HAP-1 (cell line): ENCODE measurements around the gene FDCSP.
"Not testable (repeated sequence)": the region's sequence is repeated elsewhere in the genome, so short reads cannot be mapped to it uniquely, and the experiment has no call there.

Source experiments
- DNase-seq, 2 experiments: peaks; one replicate each; pipeline ENCODE4 v3.0.0-alpha.2; 2016 to 2020; ENCODE audit warnings: low spot score in 2 of 2
- H3K27me3 ChIP-seq: fragments of 250-450 bp; sonication (Bioruptor Pico); 2 replicates; pipeline ENCODE4 v1.5.1; 2020; ENCODE audit warnings: low read depth, mild to moderate bottlenecking, moderate library complexity
- H3K36me3 ChIP-seq: fragments of 250-450 bp; sonication (Bioruptor Pico); replicated peaks from 2 replicates; pipeline ENCODE4 v1.5.1; 2020; ENCODE audit warnings: mild to moderate bottlenecking
- H3K4me1 ChIP-seq: fragments of 250-450 bp; sonication (Bioruptor Pico); 2 replicates; pipeline ENCODE4 v1.5.1; 2020; ENCODE audit warnings: mild to moderate bottlenecking
- H3K4me3 ChIP-seq: fragments of 250-450 bp; sonication (Bioruptor Pico); 2 replicates; pipeline ENCODE4 v1.5.1; 2020; ENCODE audit warnings: mild to moderate bottlenecking, moderate library complexity
- H3K9me3 ChIP-seq: fragments of 250-450 bp; sonication (Bioruptor Pico); 2 replicates; pipeline ENCODE4 v1.5.1; 2020; ENCODE audit warnings: mild to moderate bottlenecking, moderate library complexity
- in situ Hi-C: fragments of 300-500 bp; cut with MboI; formaldehyde crosslinking; loops from 3 replicates; pipeline ENCODE4 v1.14.3; 2020; ENCODE audit warnings: low sequenced_read_pairs, inconsistent platforms, mixed read lengths

The FDCSP gene

DNA sequence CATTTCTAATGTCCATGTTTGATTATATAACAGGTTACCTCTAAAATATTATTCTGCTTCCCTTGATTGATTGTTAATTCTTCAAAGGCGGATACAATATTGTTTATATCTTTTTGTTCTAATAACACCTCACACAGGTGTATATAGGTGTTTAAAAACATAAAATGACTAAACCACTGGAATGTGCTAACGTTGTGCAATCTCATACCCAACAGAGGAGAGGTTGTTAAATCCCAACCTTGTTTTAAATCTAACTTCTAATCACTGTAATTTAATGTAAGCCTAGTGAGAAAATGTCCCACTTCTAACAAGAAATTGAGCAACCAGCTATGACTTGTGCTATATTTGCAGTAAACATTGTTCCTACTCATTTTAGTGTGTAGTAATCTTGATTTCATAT is 29.1 kb upstream of the FDCSP start:
- Histone ChIP-seq H3K4me3 (no peak overlapping the region), H3K4me1 (no peaks in the 10 kb centered on the region), H3K36me3 (no peaks in the 10 kb centered on the region), H3K9me3 (no peaks in the 10 kb centered on the region), H3K27me3 (no peaks in the 10 kb centered on the region)
- DNase-seq: no peak
- in situ Hi-C loops: loop anchor here (25.0 kb wide), 2 partner anchors 285 to 510 kb away; no protein-coding TSS in a partner anchor

DNA sequence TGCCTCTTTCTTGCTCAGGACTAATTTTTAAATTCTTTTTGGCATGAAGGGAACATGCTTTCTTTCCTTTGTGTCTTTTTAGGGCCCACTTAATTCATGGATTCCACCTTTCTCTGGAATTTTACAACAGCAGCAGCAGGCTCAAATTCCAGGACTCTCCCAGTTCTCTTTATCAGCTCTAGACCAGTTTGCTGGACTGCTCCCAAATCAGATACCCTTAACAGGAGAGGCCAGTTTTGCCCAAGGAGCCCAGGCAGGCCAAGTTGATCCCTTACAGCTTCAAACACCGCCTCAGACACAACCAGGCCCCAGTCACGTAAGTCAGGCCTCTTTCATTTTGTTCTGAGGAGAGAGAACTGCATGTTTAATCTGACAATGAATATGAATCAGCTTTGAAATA is 28.1 kb upstream of the FDCSP start:
- no peaks in the 10 kb centered on the region for H3K4me1 ChIP-seq
- H3K36me3 ChIP-seq: no peaks in the 10 kb centered on the region
- no peaks in the 10 kb centered on the region for H3K9me3 ChIP-seq
- no peak overlapping the region for H3K4me3 ChIP-seq
- no peaks in the 10 kb centered on the region for H3K27me3 ChIP-seq
- peak in 1 of 2 experiments; percentile 9 for DNase-seq
- in situ Hi-C loops: loop anchor here (25.0 kb wide), 2 partner anchors 286 to 511 kb away; no protein-coding TSS in a partner anchor

GRCh38 chr4:70203601-70204000 is 22.3 kb upstream of the FDCSP start:
- DNase-seq: no peak
- H3K4me1 ChIP-seq: no peaks in the 10 kb centered on the region

DNA sequence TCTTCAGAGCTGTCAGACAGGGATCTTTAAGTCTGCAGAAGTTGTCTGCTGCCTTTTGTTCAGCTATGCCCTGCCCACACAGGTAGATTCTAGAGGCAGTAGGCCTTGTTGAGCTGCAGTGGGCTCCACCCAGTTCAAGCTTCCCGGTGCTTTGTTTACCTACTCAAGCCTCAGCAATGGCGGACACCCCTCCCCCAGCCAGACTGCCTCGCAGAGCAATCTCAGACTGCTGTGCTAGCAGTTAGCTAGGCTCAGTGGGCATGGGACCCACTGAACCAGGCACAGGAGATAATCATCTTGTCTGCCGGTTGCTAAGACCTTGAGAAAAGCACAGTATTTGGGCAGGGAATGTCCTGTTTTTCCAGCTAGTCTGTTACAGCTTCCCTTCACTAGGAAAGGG is 13.2 kb upstream of the FDCSP start:
- H3K4me3 ChIP-seq, in situ Hi-C loops, H3K27me3 ChIP-seq, H3K4me1 ChIP-seq, DNase-seq, H3K9me3 ChIP-seq, H3K36me3 ChIP-seq: not testable (repeated sequence)

More at GRCh38 chr4:70203601-70204000, 22.3 kb upstream of the FDCSP start:
- H3K27me3 ChIP-seq: no peaks in the 10 kb centered on the region
- in situ Hi-C loops: no loop called here
- no peak overlapping the region for H3K4me3 ChIP-seq
- no peaks in the 10 kb centered on the region for H3K36me3 ChIP-seq
- H3K9me3 ChIP-seq: no peaks in the 10 kb centered on the region

DNA sequence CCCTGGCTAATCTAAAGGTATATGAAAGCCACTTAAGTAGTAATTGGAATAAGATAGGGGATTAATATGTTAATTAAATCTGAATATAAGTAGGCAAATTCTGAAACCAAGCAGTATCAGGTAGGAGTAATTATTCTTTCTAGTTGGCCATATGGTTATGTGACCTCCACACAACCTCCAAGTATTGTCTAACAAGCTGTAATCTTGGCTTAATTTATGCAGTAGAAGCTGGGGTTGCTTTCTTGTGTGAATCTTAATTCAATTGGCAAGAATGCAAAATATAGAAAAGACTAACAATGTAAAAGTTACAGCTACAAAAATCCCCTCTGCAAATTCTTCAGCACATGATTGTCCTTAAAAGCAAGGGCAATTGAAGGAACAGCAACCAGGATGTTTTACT is 9.8 kb upstream of the FDCSP start:
- H3K36me3 ChIP-seq, H3K27me3 ChIP-seq, H3K9me3 ChIP-seq, DNase-seq, H3K4me3 ChIP-seq, H3K4me1 ChIP-seq, in situ Hi-C loops: not testable (repeated sequence)

DNA sequence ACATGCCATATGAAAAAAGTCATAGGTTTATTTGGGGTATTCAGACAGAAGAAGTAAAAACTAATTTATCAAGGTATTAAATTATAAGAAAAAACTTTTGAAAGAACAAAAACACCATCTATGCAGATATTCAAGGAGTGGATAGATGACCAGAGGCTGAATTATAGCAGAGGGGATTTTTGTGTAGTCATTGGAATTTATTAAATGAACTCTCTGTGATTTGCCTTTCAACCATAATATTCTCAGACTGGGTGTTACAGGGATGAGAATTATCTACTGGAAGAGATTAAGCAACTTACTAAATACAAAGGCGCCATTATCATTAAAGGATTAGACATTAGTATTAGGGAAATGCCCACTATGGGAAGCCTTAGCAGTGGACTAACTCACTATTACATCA is 9.4 kb upstream of the FDCSP start:
- H3K4me1 ChIP-seq, H3K27me3 ChIP-seq, H3K36me3 ChIP-seq, H3K9me3 ChIP-seq, in situ Hi-C loops, H3K4me3 ChIP-seq, DNase-seq: not testable (repeated sequence)

GRCh38 chr4:70221389-70221788 is 4.5 kb upstream of the FDCSP start:
- H3K4me3 ChIP-seq, H3K4me1 ChIP-seq, in situ Hi-C loops, H3K36me3 ChIP-seq, H3K27me3 ChIP-seq, DNase-seq, H3K9me3 ChIP-seq: not testable (repeated sequence)

GRCh38 chr4:70221818-70222217 is 4.1 kb upstream of the FDCSP start:
- H3K4me1 ChIP-seq, in situ Hi-C loops, H3K9me3 ChIP-seq: not testable (repeated sequence)

GRCh38 chr4:70236125-70236524 is 10.2 kb downstream of the FDCSP start:
- H3K4me1 ChIP-seq: no peaks in the 10 kb centered on the region
- H3K4me3 ChIP-seq: no peak overlapping the region
- H3K27me3 ChIP-seq: no peaks in the 10 kb centered on the region
- in situ Hi-C loops: no loop called here
- no peak for DNase-seq
- H3K36me3 ChIP-seq: no peaks in the 10 kb centered on the region
- no peaks in the 10 kb centered on the region for H3K9me3 ChIP-seq

More at GRCh38 chr4:70221818-70222217, 4.1 kb upstream of the FDCSP start:
- not testable (repeated sequence) for H3K36me3 ChIP-seq, H3K4me3 ChIP-seq, H3K27me3 ChIP-seq, DNase-seq

DNA sequence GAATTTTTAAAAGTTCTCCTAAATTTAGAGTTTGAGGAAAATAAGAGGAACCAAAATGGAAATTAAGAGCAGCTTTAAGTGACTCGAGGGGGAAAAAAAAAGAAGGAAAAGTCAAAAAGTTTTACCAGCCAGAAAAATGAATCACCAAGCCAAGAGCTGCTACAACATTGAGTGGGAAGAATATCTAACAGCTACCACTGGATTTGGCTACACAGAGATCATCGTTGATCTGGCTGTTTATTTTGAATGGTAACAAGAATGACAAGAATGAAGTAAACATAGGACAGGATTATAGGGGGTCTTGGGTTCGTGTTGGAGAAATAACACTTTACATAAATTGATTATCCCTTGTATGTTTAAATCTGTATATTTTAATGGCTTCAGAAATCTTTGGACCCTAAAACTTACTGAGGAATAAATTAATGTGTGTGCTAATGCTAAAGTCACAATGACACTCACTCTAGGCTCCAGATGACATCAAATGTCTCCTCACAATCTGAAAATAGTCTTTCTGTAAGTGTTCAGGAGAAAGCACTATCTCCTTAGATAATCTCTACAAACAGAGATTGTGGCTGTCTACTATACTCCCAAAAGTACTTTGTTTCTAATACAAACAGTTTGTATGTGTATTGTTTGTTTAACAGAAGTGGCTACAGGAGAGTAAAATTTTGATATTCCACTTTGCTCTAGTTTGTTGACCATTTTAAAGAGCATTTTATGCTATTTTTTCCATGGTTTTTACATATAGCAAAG is 13.4 kb downstream of the FDCSP start:
- DNase-seq: no peak
- H3K9me3 ChIP-seq: no peaks in the 10 kb centered on the region
- in situ Hi-C loops: no loop called here
- no peaks in the 10 kb centered on the region for H3K27me3 ChIP-seq
- H3K4me3 ChIP-seq: no peak overlapping the region
- H3K36me3 ChIP-seq: no peaks in the 10 kb centered on the region
- H3K4me1 ChIP-seq: no peaks in the 10 kb centered on the region

DNA sequence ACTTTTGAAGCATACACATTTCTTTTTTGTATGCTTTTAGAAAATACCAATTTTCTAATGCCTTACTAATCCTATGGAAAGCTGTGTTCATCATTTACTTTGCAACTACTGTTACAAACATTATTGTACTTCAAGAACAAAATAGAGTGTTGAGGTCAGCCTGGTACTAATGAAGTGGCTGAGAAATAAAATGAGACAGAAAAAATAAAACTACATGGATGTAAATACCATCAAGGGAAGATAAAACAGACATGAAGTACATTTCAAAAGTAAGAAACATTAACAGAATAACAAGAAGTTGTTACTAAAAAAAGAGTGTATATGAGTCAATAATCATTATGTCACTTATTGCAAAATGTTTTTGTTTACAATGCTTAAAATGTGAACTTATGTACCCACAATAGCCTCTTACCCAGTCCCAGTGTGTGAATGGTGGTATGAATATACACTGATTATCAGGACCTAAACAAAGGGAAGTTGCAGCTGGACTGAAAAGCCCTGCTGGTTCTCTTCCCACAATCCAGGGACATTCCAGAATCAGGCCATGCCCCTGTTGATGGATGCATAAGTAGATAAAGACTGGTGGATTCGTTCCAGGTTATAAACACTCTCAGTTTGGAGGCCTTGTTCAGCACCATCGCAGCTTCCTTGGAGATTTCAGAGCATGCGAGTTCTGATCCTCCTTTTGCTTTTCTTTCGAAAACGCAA is 14.1 kb downstream of the FDCSP start:
- DNase-seq: no peak
- Histone ChIP-seq H3K27me3 (no peaks in the 10 kb centered on the region), H3K4me3 (no peak overlapping the region), H3K36me3 (no peaks in the 10 kb centered on the region), H3K4me1 (no peaks in the 10 kb centered on the region), H3K9me3 (no peaks in the 10 kb centered on the region)
- in situ Hi-C loops: no loop called here

GRCh38 chr4:70242297-70242696 is 16.4 kb downstream of the FDCSP start, which contains the start of gene CSN3:
Gene CSN3, plus strand, starts transcription at chr4:70242597. Its CDS starts 2,223 bp downstream, at chr4:70244820.
- H3K9me3 ChIP-seq, in situ Hi-C loops, DNase-seq, H3K4me3 ChIP-seq, H3K4me1 ChIP-seq, H3K27me3 ChIP-seq, H3K36me3 ChIP-seq: not testable (repeated sequence)

- Histone ChIP-seq H3K27me3 (no peaks in the 10 kb centered on the region), H3K4me3 (no peak overlapping the region), H3K36me3 (no peaks in the 10 kb centered on the region), H3K9me3 (no peaks in the 10 kb centered on the region), H3K4me1 (no peaks in the 10 kb centered on the region)
- no peak for DNase-seq
- in situ Hi-C loops: no loop called here
Measured at GRCh38 chr4:70243091-70243490, 17.2 kb downstream of the FDCSP start.

DNA sequence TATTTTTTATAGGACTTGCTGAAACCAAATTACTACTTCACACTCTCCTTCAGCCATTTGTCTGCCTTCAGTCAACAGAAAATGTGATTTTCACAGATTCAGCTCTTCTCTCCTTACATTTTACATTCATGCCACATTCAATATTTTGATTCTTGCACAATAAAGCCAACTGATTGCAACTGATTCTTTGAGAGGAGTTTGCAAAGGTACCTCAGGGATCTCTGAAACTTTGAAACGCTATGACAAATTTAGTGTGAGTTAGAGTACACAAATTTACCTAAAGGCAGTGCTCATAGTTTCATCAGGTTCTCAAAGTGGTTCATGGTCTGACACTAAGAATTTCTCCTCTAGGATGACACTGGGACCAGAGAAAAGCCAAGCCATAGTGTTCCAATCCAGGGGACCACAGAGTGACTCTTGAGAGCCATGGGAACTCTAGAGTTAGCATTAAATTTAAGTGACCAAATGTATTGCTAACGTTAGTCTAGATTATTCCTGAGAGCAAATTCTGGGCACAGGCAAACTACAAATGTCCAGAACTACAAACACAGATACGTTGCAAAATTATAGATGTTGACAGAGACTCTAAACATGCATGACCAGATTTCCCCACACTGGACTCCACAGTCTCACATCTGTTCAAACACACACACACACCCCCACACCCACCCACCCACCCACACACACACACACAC is 25.5 kb downstream of the FDCSP start:
- Histone ChIP-seq H3K9me3 (no peaks in the 10 kb centered on the region), H3K4me3 (no peak overlapping the region), H3K4me1 (no peaks in the 10 kb centered on the region), H3K36me3 (no peaks in the 10 kb centered on the region), H3K27me3 (no peaks in the 10 kb centered on the region)
- no peak for DNase-seq
- in situ Hi-C loops: no loop called here
